Measurements from ENCODE around the gene WRNIP1. TPM values are rescaled to one million over a fixed set of nuclear protein-coding genes. Genes with fewer than 3 reads are reported as not detected.

WRNIP1 gene
- total and polyA plus RNA-seq, 2 of the 8 experiments (the other 6 are each of a cell fraction or from before 2014, with no cell fraction given), result 38.2 to 39.2 TPM

GRCh38 chr6:2744778-2745177 lies 20.4 kb upstream of the WRNIP1 start:
- Histone ChIP-seq H2AK5ac (ENCODE audit: low read depth, low read length) (no peak overlapping the region), H3K9me3 (ENCODE audit: insufficient read depth in 2 of 2, low read depth in 1 of 2, low read length in 1 of 2) (no peaks in the 10 kb centered on the region), H3K14ac (ENCODE audit: insufficient read length) (no peak overlapping the region), H3K27me3 (replicated peaks in 1 of 4; ENCODE audit: control insufficient read depth in 3 of 4, extremely low read depth in 1 of 4, insufficient read depth in 3 of 4, low read length in 3 of 4) (no peaks in the 10 kb centered on the region; a peak in 1 of 7 replicates), H2BK20ac (ENCODE audit: low read length) (no peak overlapping the region), H2AFZ (ENCODE audit: low read length) (no peak overlapping the region), H3K36me3 (ENCODE audit: control insufficient read depth in 2 of 4, insufficient read depth in 4 of 4, low read length in 3 of 4) (no peaks in the 10 kb centered on the region), H2BK120ac (replicated peaks; ENCODE audit: low read depth, low read length) (no peak overlapping the region), H3K23me2 (ENCODE audit: low read depth, low read length) (no peaks in the 10 kb centered on the region), H3K4me1 (replicated peaks in 1 of 4; ENCODE audit: control insufficient read depth in 3 of 4, insufficient read depth in 4 of 4, low read length in 3 of 4) (peaks cover 0 to 5% (median 4%) of the 10 kb centered on the region in 4 experiments; a peak in 5 of 7 replicates), H2BK5ac (ENCODE audit: low read depth, low read length) (no peak overlapping the region), H3K79me2 (ENCODE audit: control insufficient read depth in 1 of 2, insufficient read depth in 2 of 2, low read length in 2 of 2) (no peaks in the 10 kb centered on the region), H2BK12ac (ENCODE audit: low read depth, low read length) (no peak overlapping the region), H4K91ac (replicated peaks; ENCODE audit: insufficient read length, low read length) (no peak overlapping the region), H3K27ac (ENCODE audit: low read depth, low read length) (no peak overlapping the region), H3K23ac (ENCODE audit: insufficient read length) (no peak overlapping the region), H3K18ac (ENCODE audit: extremely low read depth, low read length) (no peak overlapping the region), H3K56ac (replicated peaks; ENCODE audit: insufficient read length, low read depth, low read length) (no peak overlapping the region), H3K9ac (replicated peaks in 1 of 4; ENCODE audit: extremely low read depth in 1 of 4, low read depth in 3 of 4, low read length in 3 of 4) (no peak overlapping the region), H4K5ac (ENCODE audit: insufficient read length, low read depth, low read length) (no peak overlapping the region), H4K20me1 (replicated peaks in 1 of 2; ENCODE audit: control insufficient read depth in 1 of 2, insufficient read depth in 2 of 2, low read length in 2 of 2) (no peaks in the 10 kb centered on the region), H3K4me2 (ENCODE audit: insufficient read depth in 1 of 2, low read depth in 2 of 2, low read length in 2 of 2) (no peak overlapping the region), H2BK15ac (ENCODE audit: low read length) (no peak overlapping the region), H4K8ac (ENCODE audit: extremely low read depth, insufficient read depth, low read length) (no peak overlapping the region), H3K4me3 (ENCODE audit: extremely low read depth in 1 of 4, insufficient read depth in 2 of 4, low read depth in 3 of 4, low read length in 4 of 4) (no peak overlapping the region), H3K79me1 (ENCODE audit: low read depth, low read length) (no peaks in the 10 kb centered on the region), H3K4ac (replicated peaks; ENCODE audit: insufficient read length, low read depth, low read length) (no peak overlapping the region)
- no peak for FAIRE-seq
- no peak for DNase-seq (ENCODE audit: low read depth in 1 of 2, low spot score in 2 of 2)
- ChIA-PET CTCF (ENCODE audit: partially characterized antibody) (interaction anchor here (0.6 to 9.9 kb wide), 3 partner anchors 15 to 237 kb away, joined by 4 to 163 read pairs (median 6); no protein-coding TSS in a partner anchor), POLR2A (ENCODE audit: partially characterized antibody) (interaction anchor here (0.9 kb wide), 1 partner anchor 19 kb away, joined by 3 read pairs; no protein-coding TSS in a partner anchor)
- 87% methylated on average over 8 of the region's 8 CpGs; no CpG with 5 or more reads in 1 of the 2 experiments for WGBS, 2 experiments (ENCODE audit: extremely low coverage in 1 of 2, insufficient coverage in 1 of 2, insufficient read length in 1 of 2, insufficient replicate concordance in 2 of 2, low coverage in 1 of 2, low lambda C conversion rate in 2 of 2, missing lambda C conversion rate in 1 of 2)
- TF ChIP-seq ZNF274 (IDR thresholded peaks at IDR 0.05; ENCODE audit: borderline replicate concordance, extremely low read depth, low read length) (no peak), GTF2F1 (IDR thresholded peaks at IDR 0.05; ENCODE audit: borderline replicate concordance, low read depth, low read length) (no peak), EP300 (IDR thresholded peaks at IDR 0.05; ENCODE audit: borderline replicate concordance in 1 of 2, low read depth in 2 of 2, low read length in 2 of 2) (no peak), CHD1 (IDR thresholded peaks at IDR 0.05; ENCODE audit: low read depth, low read length) (no peak), RNF2 (IDR thresholded peaks at IDR 0.05; ENCODE audit: borderline replicate concordance, low read depth, low read length, missing control alignments, poor library complexity, severe bottlenecking) (no peak), JUN (IDR thresholded peaks at IDR 0.05; ENCODE audit: low read depth, low read length) (no peak), ASH2L (IDR thresholded peaks at IDR 0.05; ENCODE audit: low read length) (no peak), JUND (IDR thresholded peaks at IDR 0.05; ENCODE audit: low read length) (no peak), SIX5 (IDR thresholded peaks at IDR 0.05; ENCODE audit: low read depth, low read length) (no peak), ATF3 (IDR thresholded peaks at IDR 0.05; ENCODE audit: insufficient read depth, low read depth, low read length) (no peak), SP4 (IDR thresholded peaks at IDR 0.05; ENCODE audit: low read length) (no peak)
- TF ChIP-seq, protein P1, sequence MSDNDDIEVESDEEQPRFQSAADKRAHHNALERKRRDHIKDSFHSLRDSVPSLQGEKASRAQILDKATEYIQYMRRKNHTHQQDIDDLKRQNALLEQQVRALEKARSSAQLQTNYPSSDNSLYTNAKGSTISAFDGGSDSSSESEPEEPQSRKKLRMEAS (IDR thresholded peaks at IDR 0.05), result no peak

Measured in H1 (cell line).